ENCODE measurements around the gene KLHL26. TPM values are rescaled to one million over a fixed set of nuclear protein-coding genes. Genes with fewer than 3 reads are reported as not detected.
A peak's percentile ranks its signal among the peaks of the same experiment; 100 is the strongest.

Gene KLHL26
- total RNA-seq, 1 donor from 2014 or later = 12.7 TPM

GRCh38 chr19:18684642-18684993 lies 47.8 kb downstream of the KLHL26 start:
- no peak for DNase-seq (ENCODE audit: low spot score)
- peaks cover 2% of the 10 kb centered on the region for H3K27me3 Mint-ChIP-seq (ENCODE audit: insufficient read depth)
- H3K4me1 Mint-ChIP-seq (ENCODE audit: low read depth) = peaks cover 6% of the 10 kb centered on the region
- intact Hi-C loops (cut with micrococcal nuclease) = loop anchor here (5.0 kb wide), 1 partner anchor 97 kb away; the partner anchor contains the start of gene REX1BD
- no peaks in the 10 kb centered on the region for H3K9me3 Mint-ChIP-seq
- peak overlapping the region; percentile 47 for H3K4me3 Mint-ChIP-seq
- no peaks in the 10 kb centered on the region for H3K36me3 Mint-ChIP-seq (ENCODE audit: low read depth)
- no peak overlapping the region for H3K27ac Mint-ChIP-seq

- Mint-ChIP-seq H3K4me1 (ENCODE audit: low read depth) (peaks cover 6% of the 10 kb centered on the region), H3K9me3 (no peaks in the 10 kb centered on the region), H3K36me3 (ENCODE audit: low read depth) (no peaks in the 10 kb centered on the region), H3K4me3 (no peak overlapping the region), H3K27me3 (ENCODE audit: insufficient read depth) (peaks cover 2% of the 10 kb centered on the region), H3K27ac (no peak overlapping the region)
- intact Hi-C loops (cut with micrococcal nuclease) = no loop called here
- DNase-seq (ENCODE audit: low spot score) = no peak
Measured at GRCh38 chr19:18685597-18686190, 48.9 kb downstream of the KLHL26 start.

- H3K27me3 Mint-ChIP-seq (ENCODE audit: insufficient read depth) = peaks cover 2% of the 10 kb centered on the region
- no peaks in the 10 kb centered on the region for H3K9me3 Mint-ChIP-seq
- no peak overlapping the region for H3K4me3 Mint-ChIP-seq
Measured at GRCh38 chr19:18687740-18688465, 51.1 kb downstream of the KLHL26 start.

GRCh38 chr19:18696023-18696422 lies 59.2 kb downstream of the KLHL26 start:
- H3K36me3 Mint-ChIP-seq (ENCODE audit: low read depth) = no peaks in the 10 kb centered on the region
- H3K27me3 Mint-ChIP-seq (ENCODE audit: insufficient read depth) = no peaks in the 10 kb centered on the region
- H3K9me3 Mint-ChIP-seq = no peaks in the 10 kb centered on the region
- H3K4me3 Mint-ChIP-seq = no peak overlapping the region
- no peak overlapping the region for H3K27ac Mint-ChIP-seq
- peaks cover 16% of the 10 kb centered on the region for H3K4me1 Mint-ChIP-seq (ENCODE audit: low read depth)
- intact Hi-C loops (cut with micrococcal nuclease) = no loop called here
- no peak for DNase-seq (ENCODE audit: low spot score)

More at GRCh38 chr19:18687740-18688465, 51.1 kb downstream of the KLHL26 start:
- no peak for DNase-seq (ENCODE audit: low spot score)
- Mint-ChIP-seq H3K4me1 (ENCODE audit: low read depth) (peaks cover 3% of the 10 kb centered on the region), H3K36me3 (ENCODE audit: low read depth) (no peaks in the 10 kb centered on the region), H3K27ac (no peak overlapping the region)
- intact Hi-C loops (cut with micrococcal nuclease) = no loop called here

GRCh38 chr19:18697680-18698079 lies 60.9 kb downstream of the KLHL26 start:
- H3K27me3 Mint-ChIP-seq (ENCODE audit: insufficient read depth) = no peaks in the 10 kb centered on the region
- intact Hi-C loops (cut with micrococcal nuclease) = no loop called here
- H3K9me3 Mint-ChIP-seq = no peaks in the 10 kb centered on the region
- peaks cover 20% of the 10 kb centered on the region for H3K4me1 Mint-ChIP-seq (ENCODE audit: low read depth)
- H3K36me3 Mint-ChIP-seq (ENCODE audit: low read depth) = no peaks in the 10 kb centered on the region
- H3K4me3 Mint-ChIP-seq = no peak overlapping the region
- no peak overlapping the region for H3K27ac Mint-ChIP-seq
- no peak for DNase-seq (ENCODE audit: low spot score)

- Mint-ChIP-seq H3K36me3 (ENCODE audit: low read depth) (no peaks in the 10 kb centered on the region), H3K27me3 (ENCODE audit: insufficient read depth) (no peaks in the 10 kb centered on the region), H3K9me3 (no peaks in the 10 kb centered on the region), H3K4me1 (ENCODE audit: low read depth) (peaks cover 20% of the 10 kb centered on the region), H3K27ac (no peak overlapping the region), H3K4me3 (no peak overlapping the region)
- intact Hi-C loops (cut with micrococcal nuclease) = no loop called here
- no peak for DNase-seq (ENCODE audit: low spot score)
Measured at GRCh38 chr19:18698321-18699167, 61.7 kb downstream of the KLHL26 start.

GRCh38 chr19:18699403-18700054 lies 62.7 kb downstream of the KLHL26 start:
- intact Hi-C loops (cut with micrococcal nuclease) = no loop called here
- DNase-seq (ENCODE audit: low spot score) = no peak
- H3K9me3 Mint-ChIP-seq = no peaks in the 10 kb centered on the region
- peaks cover 20% of the 10 kb centered on the region for H3K4me1 Mint-ChIP-seq (ENCODE audit: low read depth)
- no peaks in the 10 kb centered on the region for H3K27me3 Mint-ChIP-seq (ENCODE audit: insufficient read depth)
- peak overlapping the region; percentile 51 for H3K4me3 Mint-ChIP-seq
- no peak overlapping the region for H3K27ac Mint-ChIP-seq
- H3K36me3 Mint-ChIP-seq (ENCODE audit: low read depth) = no peaks in the 10 kb centered on the region

- H3K27me3 Mint-ChIP-seq (ENCODE audit: insufficient read depth) = no peaks in the 10 kb centered on the region
- H3K27ac Mint-ChIP-seq = no peak overlapping the region
- no peaks in the 10 kb centered on the region for H3K9me3 Mint-ChIP-seq
- intact Hi-C loops (cut with micrococcal nuclease) = no loop called here
- peaks cover 20% of the 10 kb centered on the region for H3K4me1 Mint-ChIP-seq (ENCODE audit: low read depth)
- peak; percentile 54 for DNase-seq (ENCODE audit: low spot score)
- H3K4me3 Mint-ChIP-seq = peak overlapping the region; percentile 76
- H3K36me3 Mint-ChIP-seq (ENCODE audit: low read depth) = no peaks in the 10 kb centered on the region
Measured at GRCh38 chr19:18700501-18701249, 63.8 kb downstream of the KLHL26 start.

GRCh38 chr19:18701250-18701608 lies 64.4 kb downstream of the KLHL26 start:
- Mint-ChIP-seq H3K9me3 (no peaks in the 10 kb centered on the region), H3K27ac (no peak overlapping the region), H3K4me1 (ENCODE audit: low read depth) (peaks cover 20% of the 10 kb centered on the region), H3K27me3 (ENCODE audit: insufficient read depth) (no peaks in the 10 kb centered on the region), H3K4me3 (peak overlapping the region; percentile 76), H3K36me3 (ENCODE audit: low read depth) (no peaks in the 10 kb centered on the region)
- intact Hi-C loops (cut with micrococcal nuclease) = no loop called here
- DNase-seq (ENCODE audit: low spot score) = no peak

GRCh38 chr19:18704054-18704453 lies 67.2 kb downstream of the KLHL26 start:
- no peak overlapping the region for H3K27ac Mint-ChIP-seq
- no peaks in the 10 kb centered on the region for H3K27me3 Mint-ChIP-seq (ENCODE audit: insufficient read depth)

GRCh38 chr19:18704971-18705370 lies 68.1 kb downstream of the KLHL26 start:
- no peak overlapping the region for H3K27ac Mint-ChIP-seq
- no peak for DNase-seq (ENCODE audit: low spot score)
- H3K27me3 Mint-ChIP-seq (ENCODE audit: insufficient read depth) = no peaks in the 10 kb centered on the region
- H3K4me3 Mint-ChIP-seq = no peak overlapping the region
- intact Hi-C loops (cut with micrococcal nuclease) = no loop called here
- H3K9me3 Mint-ChIP-seq = no peaks in the 10 kb centered on the region
- no peaks in the 10 kb centered on the region for H3K36me3 Mint-ChIP-seq (ENCODE audit: low read depth)
- H3K4me1 Mint-ChIP-seq (ENCODE audit: low read depth) = peaks cover 9% of the 10 kb centered on the region

More at GRCh38 chr19:18704054-18704453, 67.2 kb downstream of the KLHL26 start:
- no peak for DNase-seq (ENCODE audit: low spot score)
- H3K4me3 Mint-ChIP-seq = no peak overlapping the region
- peaks cover 18% of the 10 kb centered on the region for H3K4me1 Mint-ChIP-seq (ENCODE audit: low read depth)
- intact Hi-C loops (cut with micrococcal nuclease) = no loop called here
- H3K9me3 Mint-ChIP-seq = no peaks in the 10 kb centered on the region
- H3K36me3 Mint-ChIP-seq (ENCODE audit: low read depth) = no peaks in the 10 kb centered on the region

- H3K4me3 Mint-ChIP-seq = no peak overlapping the region
- H3K27ac Mint-ChIP-seq = no peak overlapping the region
- no peaks in the 10 kb centered on the region for H3K9me3 Mint-ChIP-seq
- no peaks in the 10 kb centered on the region for H3K4me1 Mint-ChIP-seq (ENCODE audit: low read depth)
- H3K27me3 Mint-ChIP-seq (ENCODE audit: insufficient read depth) = no peaks in the 10 kb centered on the region
- DNase-seq (ENCODE audit: low spot score) = no peak
- no peaks in the 10 kb centered on the region for H3K36me3 Mint-ChIP-seq (ENCODE audit: low read depth)
- intact Hi-C loops (cut with micrococcal nuclease) = no loop called here
Measured at GRCh38 chr19:18708452-18709231, 71.8 kb downstream of the KLHL26 start.
